GM18870 (cell line): ENCODE results near the gene MRPS9.

ENCODE experiments used
- ATAC-seq: cut with Tn5 transposase; IDR thresholded peaks from one replicate; pipeline ENCODE4 v1.9.1; 2021; ENCODE audit warnings: moderate library complexity; ENCODE audit not compliant: unreplicated experiment

Gene MRPS9

GRCh38 chr2:105118960-105119359 lies 81.1 kb downstream of the MRPS9 start:
- ATAC-seq, result no peak

GRCh38 chr2:105121434-105121833 lies 83.6 kb downstream of the MRPS9 start:
- ATAC-seq, result no peak

GRCh38 chr2:105125428-105125827 lies 87.6 kb downstream of the MRPS9 start:
- no peak for ATAC-seq

GRCh38 chr2:105125920-105126319 lies 88.1 kb downstream of the MRPS9 start:
- no peak for ATAC-seq

- no peak for ATAC-seq
These were observed 88.5 kb downstream of the MRPS9 start for GRCh38 chr2:105126336-105126735.

GRCh38 chr2:105127289-105127915 lies 89.5 kb downstream of the MRPS9 start:
- no peak for ATAC-seq

- peak; percentile 97 for ATAC-seq
These were observed 91.9 kb downstream of the MRPS9 start for GRCh38 chr2:105129722-105130232.

GRCh38 chr2:105130546-105130945 lies 92.7 kb downstream of the MRPS9 start:
- ATAC-seq, result no peak

- no peak for ATAC-seq
These were observed 96.2 kb downstream of the MRPS9 start for GRCh38 chr2:105134081-105134480.

- no peak for ATAC-seq
These were observed 97.6 kb downstream of the MRPS9 start for GRCh38 chr2:105135436-105135835.

GRCh38 chr2:105136394-105136793 lies 98.5 kb downstream of the MRPS9 start:
- ATAC-seq, result no peak

- ATAC-seq, result no peak
These were observed 100.8 kb downstream of the MRPS9 start for GRCh38 chr2:105138643-105139042.

- ATAC-seq, result no peak
These were observed 101.8 kb downstream of the MRPS9 start for GRCh38 chr2:105139556-105140239.

- ATAC-seq, result no peak
These were observed 102.3 kb downstream of the MRPS9 start for GRCh38 chr2:105140240-105140568.

GRCh38 chr2:105141099-105141614 lies 103.3 kb downstream of the MRPS9 start:
- ATAC-seq, result no peak

- no peak for ATAC-seq
These were observed 104.4 kb downstream of the MRPS9 start for GRCh38 chr2:105142239-105142638.

GRCh38 chr2:105143094-105143466 lies 105.2 kb downstream of the MRPS9 start:
- no peak for ATAC-seq

GRCh38 chr2:105143467-105144151 lies 105.7 kb downstream of the MRPS9 start:
- ATAC-seq, result no peak

- ATAC-seq, result no peak
These were observed 106.5 kb downstream of the MRPS9 start for GRCh38 chr2:105144152-105144940.

GRCh38 chr2:105144941-105145300 lies 107.1 kb downstream of the MRPS9 start:
- ATAC-seq, result no peak

GRCh38 chr2:105149272-105149671 lies 111.4 kb downstream of the MRPS9 start:
- no peak for ATAC-seq
